HEK293 (cell line): Measurements from ENCODE around the gene C8B.

Experiments
- CTCF ChIP-seq: fragments of 450-650 bp; formaldehyde crosslinking; IDR thresholded peaks from 2 replicates; pipeline ENCODE4 v1.5.1; 2016; ENCODE audit warnings: missing biosample characterization, missing genetic modification characterization
- PRDM2 ChIP-seq: fragments of 450-650 bp; formaldehyde crosslinking; IDR thresholded peaks from 2 replicates; pipeline ENCODE4 v1.5.1; 2016; ENCODE audit warnings: missing biosample characterization, missing genetic modification characterization, borderline replicate concordance
- YY1 ChIP-seq: fragments of 450-650 bp; formaldehyde crosslinking; IDR thresholded peaks from 2 replicates; pipeline ENCODE4 v1.5.1; 2018; ENCODE audit warnings: missing biosample characterization, missing genetic modification characterization
- ZBTB7A ChIP-seq: fragments of 450-650 bp; formaldehyde crosslinking; IDR thresholded peaks from 2 replicates; pipeline ENCODE4 v1.5.1; 2016; ENCODE audit warnings: low read depth, missing biosample characterization, missing genetic modification characterization
- ZNF121 ChIP-seq: fragments of 450-650 bp; formaldehyde crosslinking; IDR thresholded peaks from 2 replicates; pipeline ENCODE4 v1.5.1; 2016; ENCODE audit warnings: missing biosample characterization, missing genetic modification characterization
- ZNF501 ChIP-seq: fragments of 450-650 bp; formaldehyde crosslinking; IDR thresholded peaks from 2 replicates; pipeline ENCODE4 v1.5.1; 2016; ENCODE audit warnings: missing biosample characterization, missing genetic modification characterization
- TF ChIP-seq, protein P1 (sequence below): fragments of 450-650 bp; formaldehyde crosslinking; IDR thresholded peaks from 2 replicates; pipeline ENCODE4 v1.5.1; 2016; ENCODE audit warnings: missing biosample characterization, missing genetic modification characterization

- TF ChIP-seq YY1 (tag by site-specific recombination) (no peak), CTCF (no peak), ZNF121 (no peak), ZNF501 (tag by site-specific recombination) (no peak), ZBTB7A (tag by site-specific recombination) (no peak), PRDM2 (tag by site-specific recombination) (no peak)
- TF ChIP-seq, protein P1, sequence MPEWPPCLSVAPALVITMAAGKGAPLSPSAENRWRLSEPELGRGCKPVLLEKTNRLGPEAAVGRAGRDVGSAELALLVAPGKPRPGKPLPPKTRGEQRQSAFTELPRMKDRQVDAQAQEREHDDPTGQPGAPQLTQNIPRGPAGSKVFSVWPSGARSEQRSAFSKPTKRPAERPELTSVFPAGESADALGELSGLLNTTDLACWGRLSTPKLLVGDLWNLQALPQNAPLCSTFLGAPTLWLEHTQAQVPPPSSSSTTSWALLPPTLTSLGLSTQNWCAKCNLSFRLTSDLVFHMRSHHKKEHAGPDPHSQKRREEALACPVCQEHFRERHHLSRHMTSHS (tag by site-specific recombination), result no peak
Measured at GRCh38 chr1:56975446-56975845, 9.6 kb upstream of the C8B start.
